ENCODE measurements around the gene CDKN2AIP.

GRCh38 chr4:183407128-183407585, 37.3 kb upstream of the CDKN2AIP start:
- TF ChIP-seq, protein P1, sequence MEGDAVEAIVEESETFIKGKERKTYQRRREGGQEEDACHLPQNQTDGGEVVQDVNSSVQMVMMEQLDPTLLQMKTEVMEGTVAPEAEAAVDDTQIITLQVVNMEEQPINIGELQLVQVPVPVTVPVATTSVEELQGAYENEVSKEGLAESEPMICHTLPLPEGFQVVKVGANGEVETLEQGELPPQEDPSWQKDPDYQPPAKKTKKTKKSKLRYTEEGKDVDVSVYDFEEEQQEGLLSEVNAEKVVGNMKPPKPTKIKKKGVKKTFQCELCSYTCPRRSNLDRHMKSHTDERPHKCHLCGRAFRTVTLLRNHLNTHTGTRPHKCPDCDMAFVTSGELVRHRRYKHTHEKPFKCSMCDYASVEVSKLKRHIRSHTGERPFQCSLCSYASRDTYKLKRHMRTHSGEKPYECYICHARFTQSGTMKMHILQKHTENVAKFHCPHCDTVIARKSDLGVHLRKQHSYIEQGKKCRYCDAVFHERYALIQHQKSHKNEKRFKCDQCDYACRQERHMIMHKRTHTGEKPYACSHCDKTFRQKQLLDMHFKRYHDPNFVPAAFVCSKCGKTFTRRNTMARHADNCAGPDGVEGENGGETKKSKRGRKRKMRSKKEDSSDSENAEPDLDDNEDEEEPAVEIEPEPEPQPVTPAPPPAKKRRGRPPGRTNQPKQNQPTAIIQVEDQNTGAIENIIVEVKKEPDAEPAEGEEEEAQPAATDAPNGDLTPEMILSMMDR (IDR thresholded peaks at IDR 0.05) = peak; percentile 86 to 99 (median 95)
- no peak for TF ChIP-seq POLR2A (IDR thresholded peaks at IDR 0.05)
